ENCODE data around the gene TTLL10. TPM values are rescaled to one million over a fixed set of nuclear protein-coding genes. Genes with fewer than 3 reads are reported as not detected.
A peak's percentile ranks its signal among the peaks of the same experiment; 100 is the strongest.

TTLL10 gene
- total RNA-seq, 1 experiment from 2014 or later: not detected

GRCh38 chr1:1204998-1205768 lies 31.5 kb downstream of the TTLL10 start:
- no peak for DNase-seq (ENCODE audit: low read depth)

GRCh38 chr1:1205769-1206375 lies 32.2 kb downstream of the TTLL10 start:
- DNase-seq (ENCODE audit: low read depth): no peak

GRCh38 chr1:1206376-1206965 lies 32.8 kb downstream of the TTLL10 start, which contains the start of gene TNFRSF18:
TSS of gene TNFRSF18 (minus strand) at chr1:1206592. CDS start at chr1:1206571, 21 bp downstream.
- no peak for DNase-seq (ENCODE audit: low read depth)

- no peak for DNase-seq (ENCODE audit: low read depth)
Observed at GRCh38 chr1:1206966-1207531, 33.4 kb downstream of the TTLL10 start.

GRCh38 chr1:1207571-1207892 lies 33.9 kb downstream of the TTLL10 start:
- DNase-seq (ENCODE audit: low read depth): no peak

- DNase-seq (ENCODE audit: low read depth): no peak
Observed at GRCh38 chr1:1208713-1209433, 35.2 kb downstream of the TTLL10 start.

- no peak for DNase-seq (ENCODE audit: low read depth)
Observed at GRCh38 chr1:1210726-1211540, 37.3 kb downstream of the TTLL10 start.

GRCh38 chr1:1211541-1212441 lies 38.1 kb downstream of the TTLL10 start:
- no peak for DNase-seq (ENCODE audit: low read depth)

- no peak for DNase-seq (ENCODE audit: low read depth)
Observed at GRCh38 chr1:1212780-1213344, 39.2 kb downstream of the TTLL10 start.

GRCh38 chr1:1213345-1214265 lies 39.9 kb downstream of the TTLL10 start, which contains the start of gene TNFRSF4:
TSS of gene TNFRSF4 (minus strand) at chr1:1214153. CDS start at chr1:1214127, 26 bp downstream.
- DNase-seq (ENCODE audit: low read depth): no peak

GRCh38 chr1:1215080-1215676 lies 41.5 kb downstream of the TTLL10 start:
- DNase-seq (ENCODE audit: low read depth): no peak

GRCh38 chr1:1215881-1216605 lies 42.4 kb downstream of the TTLL10 start:
- no peak for DNase-seq (ENCODE audit: low read depth)

- DNase-seq (ENCODE audit: low read depth): no peak
Observed at GRCh38 chr1:1216770-1217620, 43.3 kb downstream of the TTLL10 start.

- peak; percentile 19 for DNase-seq (ENCODE audit: low read depth)
Observed at GRCh38 chr1:1217621-1218523, 44.2 kb downstream of the TTLL10 start.
